Uterus (tissue), 4 donors: ENCODE measurements around the gene BEND6. TPM values are rescaled to one million over a fixed set of nuclear protein-coding genes. Genes with fewer than 3 reads are reported as not detected.

Experiments
- DNase-seq, 2 donors: peaks; one replicate each; pipeline ENCODE4 v3.0.0-alpha.2; 2019 to 2020
- H3K27ac ChIP-seq, 2 donors: fragments of 200-600 bp; sonication (generic); 1 replicate in 1 of 2; 2 replicates in 1 of 2; pipeline ENCODE4 v1.5.1; 2016 to 2018
- H3K27me3 ChIP-seq, 2 donors: fragments of 200-600 bp; sonication (generic); one replicate each; pipeline ENCODE4 v1.5.1; 2018 to 2019; ENCODE audit warnings: control low read depth in 1 of 2
- H3K36me3 ChIP-seq, 2 donors: fragments of 200-600 bp; sonication (generic); one replicate each; pipeline ENCODE4 v1.5.1; 2019; ENCODE audit warnings: control low read depth in 1 of 2
- H3K4me1 ChIP-seq, 2 donors: fragments of 200-600 bp; sonication (generic); one replicate each; pipeline ENCODE4 v1.5.1; 2018 to 2019; ENCODE audit warnings: control low read depth in 1 of 2
- H3K4me3 ChIP-seq, 2 donors: fragments of 200-600 bp; sonication (generic); 1 replicate in 1 of 2; 2 replicates in 1 of 2; pipeline ENCODE4 v1.5.1; 2018 to 2019; ENCODE audit warnings: mild to moderate bottlenecking in 1 of 2
- H3K9me3 ChIP-seq, 2 donors: fragments of 200-600 bp; sonication (generic); one replicate each; pipeline ENCODE4 v1.5.1; 2019; ENCODE audit warnings: control low read depth in 1 of 2
- CTCF ChIP-seq, 4 experiments: fragments of 200-600 bp in 2 of 4; fragments of 450-650 bp in 2 of 4; sonication (generic) in 2 of 4; IDR thresholded peaks; one replicate each; pipeline ENCODE4 v1.5.1; 2016 to 2019; ENCODE audit warnings: antibody characterized with exemption in 4 of 4, mild to moderate bottlenecking in 2 of 4, moderate library complexity in 1 of 4
- POLR2A ChIP-seq, 2 donors: fragments of 450-650 bp; IDR thresholded peaks; one replicate each; pipeline ENCODE4 v1.6.1; 2016; ENCODE audit warnings: antibody characterized with exemption in 2 of 2, mild to moderate bottlenecking in 1 of 2, moderate library complexity in 1 of 2
- intact Hi-C: fragments of 100-400 bp; cut with DNase I; formaldehyde crosslinking; loops from one replicate; pipeline ENCODE4 v1.15.1; 2023; ENCODE audit warnings: low total_unique reads
- total RNA-seq, 4 donors: library from RNA; depleted of rRNA in 3 of 4; stranded (reverse); fragments of >200 nt in 3 of 4; gene quantifications; one replicate each; pipeline versions ENCODE4 v1.1.0 to v1.2.4, GENCODE V29; 2014 to 2023
- donor health status: DM: yes; HTN: yes; CAD: no.

The BEND6 gene
- total RNA-seq, 4 donors from 2014 or later: 3.8 to 10.2 (median 4.5) TPM

- peak overlapping the region; percentile 67 to 70 for H3K27ac ChIP-seq
- intact Hi-C loops: no loop called here
- H3K4me3 ChIP-seq: peak overlapping the region; percentile 46 to 52
Measured at GRCh38 chr6:56955171-56956155, 556 bp downstream of the BEND6 start.

GRCh38 chr6:56956491-56956890 is 1.6 kb downstream of the BEND6 start:
- Histone ChIP-seq H3K27ac (no peak overlapping the region), H3K27me3 (no peaks in the 10 kb centered on the region), H3K9me3 (no peaks in the 10 kb centered on the region), H3K36me3 (no peaks in the 10 kb centered on the region), H3K4me3 (no peak overlapping the region), H3K4me1 (peaks cover 0 to 4% of the 10 kb centered on the region in 2 donors)
- TF ChIP-seq CTCF (IDR thresholded peaks at IDR 0.05): no peak
- no peak for TF ChIP-seq POLR2A (IDR thresholded peaks at IDR 0.05)
- no peak for DNase-seq
- intact Hi-C loops: no loop called here

More at GRCh38 chr6:56955171-56956155, 556 bp downstream of the BEND6 start:
- Histone ChIP-seq H3K36me3 (no peaks in the 10 kb centered on the region), H3K9me3 (no peaks in the 10 kb centered on the region), H3K4me1 (peaks cover 0 to 4% of the 10 kb centered on the region in 2 donors), H3K27me3 (no peaks in the 10 kb centered on the region)
- TF ChIP-seq CTCF (IDR thresholded peaks at IDR 0.05): peak; percentile 48 to 81 (median 56)
- no peak for TF ChIP-seq POLR2A (IDR thresholded peaks at IDR 0.05)
- peak; percentile 77 to 79 for DNase-seq

- Histone ChIP-seq H3K4me3 (no peak overlapping the region), H3K27me3 (no peaks in the 10 kb centered on the region), H3K9me3 (no peaks in the 10 kb centered on the region), H3K36me3 (no peaks in the 10 kb centered on the region), H3K4me1 (peaks cover 0 to 4% of the 10 kb centered on the region in 2 donors), H3K27ac (no peak overlapping the region)
- TF ChIP-seq CTCF (IDR thresholded peaks at IDR 0.05) (no peak), POLR2A (IDR thresholded peaks at IDR 0.05) (no peak)
- no peak for DNase-seq
- intact Hi-C loops: no loop called here
Measured at GRCh38 chr6:56957856-56958255, 2.9 kb downstream of the BEND6 start.

GRCh38 chr6:56958481-56958880 is 3.6 kb downstream of the BEND6 start:
- Histone ChIP-seq H3K27ac (no peak overlapping the region), H3K4me3 (no peak overlapping the region), H3K36me3 (no peaks in the 10 kb centered on the region), H3K4me1 (peaks cover 0 to 4% of the 10 kb centered on the region in 2 donors), H3K9me3 (no peaks in the 10 kb centered on the region), H3K27me3 (no peaks in the 10 kb centered on the region)
- no peak for DNase-seq
- intact Hi-C loops: no loop called here
- TF ChIP-seq POLR2A (IDR thresholded peaks at IDR 0.05) (no peak), CTCF (IDR thresholded peaks at IDR 0.05) (no peak)

GRCh38 chr6:56959094-56959493 is 4.2 kb downstream of the BEND6 start:
- Histone ChIP-seq H3K9me3 (no peaks in the 10 kb centered on the region), H3K36me3 (no peaks in the 10 kb centered on the region), H3K27me3 (no peaks in the 10 kb centered on the region), H3K4me3 (no peak overlapping the region), H3K4me1 (no peaks in the 10 kb centered on the region), H3K27ac (no peak overlapping the region)
- TF ChIP-seq CTCF (IDR thresholded peaks at IDR 0.05): no peak
- TF ChIP-seq POLR2A (IDR thresholded peaks at IDR 0.05): no peak
- DNase-seq: no peak
- intact Hi-C loops: no loop called here
